ELR (cell line): ENCODE measurements around the gene TNIP1.

Experiments used
- DNase-seq: peaks from one replicate; pipeline ENCODE4 v3.0.0-alpha.2; 2015; ENCODE audit warnings: low read depth

The TNIP1 gene, protein sequence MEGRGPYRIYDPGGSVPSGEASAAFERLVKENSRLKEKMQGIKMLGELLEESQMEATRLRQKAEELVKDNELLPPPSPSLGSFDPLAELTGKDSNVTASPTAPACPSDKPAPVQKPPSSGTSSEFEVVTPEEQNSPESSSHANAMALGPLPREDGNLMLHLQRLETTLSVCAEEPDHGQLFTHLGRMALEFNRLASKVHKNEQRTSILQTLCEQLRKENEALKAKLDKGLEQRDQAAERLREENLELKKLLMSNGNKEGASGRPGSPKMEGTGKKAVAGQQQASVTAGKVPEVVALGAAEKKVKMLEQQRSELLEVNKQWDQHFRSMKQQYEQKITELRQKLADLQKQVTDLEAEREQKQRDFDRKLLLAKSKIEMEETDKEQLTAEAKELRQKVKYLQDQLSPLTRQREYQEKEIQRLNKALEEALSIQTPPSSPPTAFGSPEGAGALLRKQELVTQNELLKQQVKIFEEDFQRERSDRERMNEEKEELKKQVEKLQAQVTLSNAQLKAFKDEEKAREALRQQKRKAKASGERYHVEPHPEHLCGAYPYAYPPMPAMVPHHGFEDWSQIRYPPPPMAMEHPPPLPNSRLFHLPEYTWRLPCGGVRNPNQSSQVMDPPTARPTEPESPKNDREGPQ

DNA sequence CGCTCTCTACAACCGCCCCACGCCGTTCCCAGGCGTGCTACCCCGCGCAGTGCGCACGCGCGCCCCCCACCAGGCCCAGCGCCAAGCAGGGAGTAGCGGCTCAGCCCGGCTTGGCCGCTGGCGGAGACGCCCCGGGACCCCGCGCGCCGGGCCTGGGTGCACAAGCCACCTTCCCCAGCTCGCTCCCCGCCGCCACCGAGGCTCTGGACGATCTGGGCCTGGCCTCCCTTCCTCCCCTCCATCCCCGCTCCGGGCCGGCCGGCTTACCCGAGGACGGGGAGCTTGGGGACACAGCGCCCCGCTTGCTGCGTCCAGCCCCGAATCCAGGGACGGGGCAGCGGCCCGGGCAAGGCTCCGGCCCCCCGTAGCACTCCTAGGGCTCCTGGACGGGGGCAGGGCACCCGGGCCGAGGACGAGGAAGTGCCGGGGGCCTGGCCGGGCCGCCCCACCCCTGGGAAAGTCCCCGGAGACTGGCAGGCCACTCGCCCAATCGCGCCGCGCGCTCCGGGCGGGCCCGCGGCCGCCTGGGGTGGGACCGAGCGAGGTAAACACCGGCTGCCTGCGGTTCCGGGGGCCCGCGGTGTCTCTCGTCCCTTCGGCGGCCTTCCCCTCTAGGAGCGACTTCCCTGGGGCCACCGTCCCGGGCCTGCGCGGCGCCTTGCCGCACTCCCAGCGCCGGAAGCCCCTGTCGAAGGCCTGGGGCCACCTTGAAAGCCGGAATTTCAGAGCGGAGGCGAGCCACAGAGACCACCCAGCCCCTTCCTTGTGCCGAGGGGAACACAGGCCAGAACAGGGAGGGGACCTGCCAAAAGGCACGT is at the start of gene TNIP1:
TNIP1 (minus strand) TSS at position 422 of the 818 bp plus-strand sequence. CDS start 15,939 bp downstream, outside the sequence.
- DNase-seq: peak; percentile 92

DNA sequence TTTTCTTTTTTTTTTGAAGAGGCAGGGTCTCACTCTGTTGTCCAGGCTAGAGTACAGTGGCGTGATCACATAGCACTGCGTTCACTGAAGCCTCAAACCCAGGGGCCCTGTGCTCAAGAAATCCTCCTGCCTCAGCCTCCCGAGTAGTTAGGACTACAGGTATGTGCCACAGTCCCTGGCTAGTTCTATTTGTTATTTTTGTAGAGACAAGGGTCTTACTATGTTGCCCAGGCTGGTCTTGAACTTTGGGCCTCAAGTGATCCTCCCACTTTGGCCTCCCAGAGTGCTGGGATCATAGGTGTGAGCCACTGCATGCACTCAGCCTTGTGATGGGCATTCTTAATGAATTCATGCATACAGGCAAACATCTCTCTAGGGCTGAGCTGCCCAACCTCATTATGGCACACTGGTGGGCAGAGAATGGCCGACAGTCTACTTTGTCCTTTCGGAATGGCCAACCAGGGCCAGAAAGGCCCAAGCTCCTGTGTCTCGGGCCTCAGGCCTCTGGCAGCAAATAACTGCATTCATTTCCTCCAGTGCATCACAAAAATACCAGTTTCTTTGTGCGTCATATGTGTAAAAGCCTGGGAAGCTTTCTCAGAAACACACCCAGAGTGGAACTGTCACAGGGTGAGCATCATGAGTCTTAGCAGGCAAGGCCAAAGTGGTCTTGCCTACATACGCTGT is 49.5 kb upstream of the TNIP1 start:
- DNase-seq: no peak

- peak; percentile 25 for DNase-seq
These were observed 48.0 kb upstream of the TNIP1 start for GRCh38 chr5:151128817-151129216.

GRCh38 chr5:151127926-151128325 is 47.1 kb upstream of the TNIP1 start:
- DNase-seq: no peak

DNA sequence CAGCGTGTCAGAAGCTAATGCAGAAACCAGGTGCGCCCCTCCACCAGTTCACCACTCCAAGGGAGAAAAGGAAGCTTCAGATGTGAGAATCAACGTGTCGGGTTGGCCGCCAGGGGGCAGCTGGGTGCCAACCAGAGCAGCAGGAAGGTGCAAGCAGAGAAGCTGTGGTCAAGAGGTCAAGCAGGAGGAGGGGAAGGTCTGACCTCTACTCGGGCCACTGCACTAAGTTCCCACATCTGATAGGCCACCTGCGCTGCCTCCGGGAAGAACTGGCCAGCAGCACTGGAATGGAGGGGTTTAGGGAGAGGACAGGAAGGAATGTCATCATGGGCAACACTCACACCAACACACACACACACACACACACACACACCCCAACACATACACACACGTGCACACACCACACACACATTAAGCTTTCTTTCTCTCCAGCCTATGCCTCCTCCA is 45.4 kb upstream of the TNIP1 start:
- DNase-seq: peak; percentile 75

DNA sequence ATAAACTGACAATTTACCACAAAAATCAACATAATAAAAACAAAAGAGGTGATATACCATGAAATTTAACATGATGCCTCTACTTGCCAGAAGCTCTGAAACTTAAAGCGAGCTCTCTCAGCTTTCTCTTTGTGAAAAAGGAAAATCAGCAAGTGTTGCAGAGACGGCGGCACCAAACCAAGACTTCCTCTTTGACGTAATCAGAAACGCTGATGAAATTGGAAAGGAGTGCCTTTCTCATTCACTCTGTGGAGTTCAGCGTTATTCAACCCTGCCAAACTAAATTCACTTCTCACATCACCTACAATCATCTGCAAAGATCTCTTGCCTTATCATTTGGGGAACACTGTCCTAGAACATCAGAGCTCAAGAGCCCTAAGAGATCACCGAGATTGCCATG is 44.6 kb upstream of the TNIP1 start:
- no peak for DNase-seq

- DNase-seq: peak; percentile 47
These were observed 43.3 kb upstream of the TNIP1 start for GRCh38 chr5:151123897-151124751.

DNA sequence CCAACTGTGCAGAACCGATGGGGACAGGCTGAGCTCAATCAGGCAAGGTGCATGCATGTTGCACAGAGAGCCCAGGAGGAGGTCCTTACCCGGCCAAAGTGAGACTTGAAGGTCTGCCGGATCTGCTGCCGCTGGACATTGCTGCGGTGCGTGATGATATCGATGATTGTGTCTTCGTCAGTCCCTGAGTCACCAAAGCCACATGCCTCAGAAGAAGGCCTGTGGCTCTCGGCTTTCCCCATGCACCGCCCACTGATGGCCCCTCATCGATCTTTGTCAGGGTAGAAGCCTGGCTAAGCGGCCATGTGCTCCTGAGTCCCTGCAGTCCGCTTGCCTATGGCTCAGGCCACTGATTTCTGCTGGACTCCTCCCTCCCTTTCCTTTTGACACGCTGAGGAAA is 42.0 kb upstream of the TNIP1 start:
- DNase-seq: no peak

DNA sequence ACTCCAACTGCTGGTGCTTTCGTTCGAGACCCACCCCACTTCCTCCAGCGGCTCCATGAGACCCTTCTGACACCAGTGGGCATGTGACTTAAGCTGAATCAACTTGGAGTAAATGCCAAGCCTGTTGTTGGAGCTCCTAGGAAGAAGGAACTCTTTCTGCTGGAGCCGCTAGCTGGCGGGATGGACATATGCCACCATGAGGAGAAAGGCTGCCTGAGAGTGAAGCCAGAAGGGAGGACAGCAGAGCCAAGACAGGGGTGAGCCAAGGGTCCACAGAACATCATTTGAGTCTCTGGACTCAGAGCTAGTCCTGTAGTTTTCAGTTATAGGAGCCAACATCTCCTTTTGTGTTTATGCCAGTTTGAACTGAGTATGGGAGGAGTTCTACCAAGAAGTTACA is 40.8 kb upstream of the TNIP1 start:
- DNase-seq: no peak

DNA sequence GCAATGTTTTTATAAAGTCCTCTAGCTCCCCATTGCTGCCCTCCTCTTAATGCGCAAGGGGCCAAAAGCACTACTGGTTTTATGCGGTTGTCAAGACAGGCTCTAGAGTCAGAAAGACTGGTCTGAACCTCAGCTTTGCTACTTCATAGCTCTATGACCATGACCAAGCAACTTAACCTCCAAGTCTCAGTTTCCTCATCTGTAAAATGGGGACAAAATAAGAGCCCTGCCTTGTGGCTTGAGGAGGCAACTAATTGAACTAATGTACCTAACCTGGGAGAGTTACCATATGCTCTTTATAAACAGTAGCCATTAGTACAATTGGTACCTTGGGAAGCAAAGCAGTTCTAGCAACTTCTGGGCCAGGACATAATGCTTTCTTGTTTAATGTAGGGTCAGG is 40.3 kb upstream of the TNIP1 start:
- no peak for DNase-seq

DNA sequence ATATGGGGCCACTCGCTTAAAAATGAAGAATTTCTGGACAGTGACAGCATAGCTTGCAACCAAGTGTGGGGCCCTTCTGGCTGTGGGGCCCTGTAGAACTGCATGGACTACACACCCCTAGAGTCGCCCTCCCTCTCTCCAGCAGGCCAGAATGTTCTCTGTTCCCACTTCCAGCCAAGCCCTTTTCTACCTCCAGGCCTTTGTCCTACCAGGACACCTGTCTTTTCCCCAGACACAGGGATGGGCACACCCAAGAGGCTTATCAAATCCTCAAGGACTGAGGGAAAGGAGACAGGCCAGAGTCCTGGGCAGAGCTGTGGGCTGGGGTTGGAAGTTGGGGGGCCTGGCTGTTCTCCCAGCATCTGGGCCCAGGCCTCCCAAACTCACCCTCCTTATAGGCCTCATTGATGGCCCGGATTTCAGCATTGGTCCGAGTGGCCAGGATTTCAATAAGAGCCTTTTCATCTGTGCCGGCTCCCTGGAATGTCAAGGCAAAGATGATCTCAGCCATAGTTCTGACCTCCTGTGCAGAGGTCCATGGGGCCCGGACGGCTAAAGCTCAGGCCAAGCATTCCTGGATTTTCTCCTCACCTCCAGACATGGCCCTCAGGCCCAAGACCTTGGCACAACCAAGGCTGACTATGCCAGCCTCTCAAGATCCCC is 38.2 kb upstream of the TNIP1 start:
- no peak for DNase-seq

- peak; percentile 78 for DNase-seq
These were observed 34.6 kb upstream of the TNIP1 start for GRCh38 chr5:151115272-151115905.

DNA sequence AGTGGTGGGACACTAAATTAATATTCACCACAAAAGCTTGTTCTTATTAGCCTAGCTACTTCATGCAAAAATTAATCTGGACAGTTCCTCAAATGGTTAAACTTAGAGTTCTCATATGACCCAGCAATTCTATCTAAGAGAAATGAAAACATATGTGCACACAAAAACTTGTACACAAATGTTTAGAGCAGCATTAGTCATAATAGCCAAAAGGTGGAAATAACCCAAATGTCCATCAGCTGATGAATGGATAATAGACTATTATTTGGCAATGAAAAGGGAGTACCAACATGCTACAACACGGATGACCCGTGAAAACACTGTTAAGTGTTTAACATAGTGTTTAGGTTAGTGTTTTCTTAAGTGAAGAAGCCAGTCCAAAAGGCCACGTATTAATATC is 32.8 kb upstream of the TNIP1 start:
- no peak for DNase-seq

DNA sequence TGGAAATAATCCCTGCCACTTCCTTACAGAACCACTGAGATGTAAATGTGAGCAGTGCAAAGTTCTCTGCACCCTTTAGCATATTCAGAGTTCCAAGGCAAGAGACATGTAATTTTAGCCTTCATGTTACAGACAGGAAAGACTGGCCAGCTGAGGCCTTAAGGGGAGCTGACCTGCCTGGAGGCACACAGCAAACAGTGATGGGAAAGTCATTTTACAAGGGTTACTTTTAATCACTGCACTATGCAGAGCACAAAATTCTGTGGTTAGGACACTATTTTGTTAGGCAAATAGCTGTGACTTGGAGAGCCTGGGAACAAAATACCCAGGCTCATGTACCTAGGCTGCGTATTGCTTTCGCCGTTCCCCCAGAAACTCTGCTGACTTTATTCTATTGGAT is 30.2 kb upstream of the TNIP1 start:
- DNase-seq: no peak

DNA sequence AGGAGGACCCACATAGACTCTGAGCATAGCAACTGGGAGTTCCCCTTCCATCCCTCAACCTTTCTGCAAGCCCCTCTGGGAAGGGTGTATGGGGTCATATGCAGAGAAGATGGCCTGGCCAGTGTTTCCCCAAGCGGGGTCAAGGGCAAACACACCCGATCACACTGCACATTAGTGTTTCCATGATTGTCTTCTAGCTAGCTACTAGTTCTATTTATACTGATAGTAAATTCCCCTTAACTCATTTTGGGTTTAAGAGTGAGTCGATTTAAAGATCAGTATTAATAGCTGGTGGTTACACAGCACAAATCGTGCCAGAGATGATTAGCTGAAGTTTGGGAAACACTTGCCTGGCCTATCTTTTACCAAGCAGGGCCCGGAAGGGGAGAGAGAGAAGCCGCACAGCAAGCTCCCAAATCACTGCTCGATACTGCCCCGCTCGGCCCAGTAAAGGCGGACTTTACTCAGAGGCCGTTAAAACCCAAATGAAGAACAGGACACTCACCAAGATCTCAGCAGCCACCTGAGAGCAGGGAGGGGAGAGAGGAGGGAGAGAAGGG is 29.4 kb upstream of the TNIP1 start:
- no peak for DNase-seq

- DNase-seq: no peak
These were observed 27.7 kb upstream of the TNIP1 start for GRCh38 chr5:151108566-151108965.

DNA sequence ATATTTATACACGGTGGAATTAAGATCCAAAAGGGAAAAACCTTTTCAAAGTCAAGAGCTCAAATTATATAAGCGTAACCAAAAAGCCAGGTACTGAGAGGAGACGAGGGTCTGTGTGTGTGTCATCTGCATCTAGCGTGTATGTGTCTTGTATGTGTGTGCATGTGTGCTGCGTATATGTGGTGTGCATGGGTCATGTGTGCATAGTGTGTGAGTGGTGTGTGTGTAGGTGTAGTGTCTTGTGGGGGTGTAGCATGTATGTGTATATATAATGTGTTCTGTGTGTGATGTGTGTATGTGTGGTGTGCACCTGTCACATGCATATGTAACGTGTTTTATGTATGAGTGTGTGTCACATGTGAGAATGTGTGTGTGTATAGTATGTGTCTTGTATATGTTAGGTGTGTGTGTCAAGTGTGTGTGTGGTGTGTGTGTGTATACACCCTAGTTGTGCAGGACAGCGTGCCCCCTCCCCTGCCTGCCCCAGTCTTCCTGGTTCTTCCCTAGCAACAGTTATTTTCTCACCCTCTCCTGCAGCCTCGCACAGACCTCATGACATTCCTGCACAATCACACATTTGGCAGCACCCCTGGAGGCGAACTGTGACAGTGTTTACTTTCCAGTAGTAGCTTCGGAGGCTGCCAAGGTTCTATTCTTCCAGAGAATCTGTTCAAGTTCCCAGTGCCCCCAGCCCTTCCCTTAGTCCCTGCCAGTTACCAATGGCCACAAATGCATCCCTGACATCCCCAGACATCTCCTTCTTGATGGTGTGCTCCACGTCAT is 27.1 kb upstream of the TNIP1 start:
- DNase-seq: no peak

DNA sequence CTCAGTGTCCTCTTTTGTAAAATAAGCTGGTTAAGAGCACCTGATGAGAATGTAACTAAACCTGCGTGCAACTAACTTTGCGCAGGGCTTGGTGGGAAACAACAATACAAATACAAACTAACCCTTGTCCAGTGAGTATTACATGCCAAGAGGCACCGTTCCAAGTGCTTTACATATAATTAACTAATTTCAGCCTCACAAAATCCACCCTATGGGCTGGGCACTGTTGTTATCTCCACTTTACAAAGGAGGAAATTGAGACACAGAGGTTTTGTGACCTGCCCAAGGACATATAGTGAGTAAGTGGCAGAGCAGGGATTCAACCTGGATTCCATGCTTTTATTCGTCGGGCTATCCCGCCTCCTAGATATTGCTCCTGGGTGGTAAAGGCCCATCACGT is 26.2 kb upstream of the TNIP1 start:
- DNase-seq: no peak

DNA sequence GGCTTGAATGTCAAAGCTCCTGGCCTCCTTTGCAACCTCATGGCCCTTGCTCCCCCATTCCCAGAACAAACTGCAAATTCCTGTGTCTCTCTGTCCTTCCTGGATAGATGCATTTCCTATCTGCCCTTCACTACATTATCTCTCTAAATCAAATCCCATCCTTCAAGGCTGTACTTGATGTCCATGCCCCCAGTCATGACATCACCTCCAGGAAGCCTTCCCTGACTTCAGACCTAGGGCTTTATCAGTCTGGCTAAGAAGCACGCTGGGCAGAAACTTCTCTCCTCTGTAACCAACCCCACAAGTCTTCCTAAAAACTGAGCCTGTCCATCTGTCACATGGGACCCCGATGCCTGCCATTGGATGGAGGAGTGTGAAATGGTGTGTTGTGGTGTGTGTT is 25.7 kb upstream of the TNIP1 start:
- no peak for DNase-seq
